ENCODE data around the gene GPR141. TPM values are rescaled to one million over a fixed set of nuclear protein-coding genes. Genes with fewer than 3 reads are reported as not detected.

Gene GPR141
- total RNA-seq, 6 experiments from 2014 or later: not detected

DNA sequence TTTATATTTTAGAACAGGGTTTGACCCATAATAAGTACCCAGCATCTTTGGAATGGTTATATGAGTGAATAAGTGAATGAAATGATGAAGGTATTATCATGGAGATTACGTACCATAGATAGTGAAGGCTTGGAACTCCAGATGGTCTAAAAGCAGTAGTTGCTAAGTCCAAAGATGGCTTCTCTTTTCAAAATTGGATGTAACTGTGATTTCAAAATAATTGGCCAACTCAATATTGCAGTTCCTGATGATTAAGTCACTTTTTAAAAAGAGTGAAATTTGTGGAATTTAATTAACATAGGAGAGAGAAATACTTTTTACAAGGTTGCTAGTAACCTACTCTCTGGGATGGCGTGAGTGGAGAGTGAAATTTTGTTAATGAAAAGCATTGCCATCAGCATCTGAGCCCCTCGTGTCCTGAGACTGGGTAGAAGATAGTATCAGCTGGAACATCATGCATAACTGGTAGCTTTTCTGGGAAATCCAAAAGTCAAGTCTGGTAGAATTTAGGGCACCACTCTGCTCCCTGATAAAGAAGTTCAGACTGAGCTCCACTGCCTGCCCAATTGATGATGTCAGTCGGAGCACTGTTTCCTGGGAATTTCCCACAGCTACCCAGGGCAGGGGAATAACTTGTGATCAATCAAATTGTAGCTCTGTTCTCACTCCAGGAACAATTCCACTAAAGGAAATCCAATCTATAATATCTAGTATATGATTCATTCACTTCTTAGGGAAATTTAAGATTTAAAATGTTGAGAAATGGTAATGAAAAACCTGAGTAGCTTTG is 3.2 kb downstream of the GPR141 start:
- Mint-ChIP-seq H3K27ac (no peak overlapping the region), H3K27me3 (ENCODE audit: insufficient read depth) (no peaks in the 10 kb centered on the region), H3K36me3 (ENCODE audit: low read depth) (peaks cover 4% of the 10 kb centered on the region; the same call in 1 of the 2 replicates), H3K4me3 (no peak overlapping the region), H3K9me3 (peaks cover 42% of the 10 kb centered on the region), H3K4me1 (ENCODE audit: low read depth) (no peaks in the 10 kb centered on the region)
- TF ChIP-seq, protein P1, sequence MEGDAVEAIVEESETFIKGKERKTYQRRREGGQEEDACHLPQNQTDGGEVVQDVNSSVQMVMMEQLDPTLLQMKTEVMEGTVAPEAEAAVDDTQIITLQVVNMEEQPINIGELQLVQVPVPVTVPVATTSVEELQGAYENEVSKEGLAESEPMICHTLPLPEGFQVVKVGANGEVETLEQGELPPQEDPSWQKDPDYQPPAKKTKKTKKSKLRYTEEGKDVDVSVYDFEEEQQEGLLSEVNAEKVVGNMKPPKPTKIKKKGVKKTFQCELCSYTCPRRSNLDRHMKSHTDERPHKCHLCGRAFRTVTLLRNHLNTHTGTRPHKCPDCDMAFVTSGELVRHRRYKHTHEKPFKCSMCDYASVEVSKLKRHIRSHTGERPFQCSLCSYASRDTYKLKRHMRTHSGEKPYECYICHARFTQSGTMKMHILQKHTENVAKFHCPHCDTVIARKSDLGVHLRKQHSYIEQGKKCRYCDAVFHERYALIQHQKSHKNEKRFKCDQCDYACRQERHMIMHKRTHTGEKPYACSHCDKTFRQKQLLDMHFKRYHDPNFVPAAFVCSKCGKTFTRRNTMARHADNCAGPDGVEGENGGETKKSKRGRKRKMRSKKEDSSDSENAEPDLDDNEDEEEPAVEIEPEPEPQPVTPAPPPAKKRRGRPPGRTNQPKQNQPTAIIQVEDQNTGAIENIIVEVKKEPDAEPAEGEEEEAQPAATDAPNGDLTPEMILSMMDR (IDR thresholded peaks at IDR 0.05): no peak
- DNase-seq: no peak

DNA sequence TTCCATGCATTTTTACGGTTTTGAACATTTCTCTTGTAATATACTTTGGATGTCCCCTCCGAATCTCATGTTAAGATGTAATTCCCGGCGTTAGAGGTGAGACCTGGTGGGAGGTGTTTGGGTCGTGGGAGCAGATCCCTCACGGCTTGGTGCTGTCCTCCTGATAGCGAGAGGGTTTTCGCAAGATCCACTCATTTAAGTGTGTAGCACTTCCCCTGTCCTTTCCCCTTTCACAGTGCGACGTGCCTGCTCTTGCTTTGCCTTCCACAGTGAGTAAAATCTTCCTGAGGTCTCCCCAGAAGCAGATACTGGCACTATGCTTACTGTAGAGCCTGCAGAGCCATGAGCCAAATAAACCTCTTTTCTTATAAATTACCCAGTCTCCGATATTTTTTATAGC is 6.6 kb downstream of the GPR141 start:
- Mint-ChIP-seq H3K4me3 (no peak overlapping the region), H3K9me3 (peaks cover 56% of the 10 kb centered on the region), H3K27me3 (ENCODE audit: insufficient read depth) (no peaks in the 10 kb centered on the region), H3K4me1 (ENCODE audit: low read depth) (no peaks in the 10 kb centered on the region), H3K36me3 (ENCODE audit: low read depth) (peaks cover 4% of the 10 kb centered on the region; the same call in 1 of the 2 replicates), H3K27ac (no peak overlapping the region)
- no peak for DNase-seq
- TF ChIP-seq, protein P1 (IDR thresholded peaks at IDR 0.05): no peak

DNA sequence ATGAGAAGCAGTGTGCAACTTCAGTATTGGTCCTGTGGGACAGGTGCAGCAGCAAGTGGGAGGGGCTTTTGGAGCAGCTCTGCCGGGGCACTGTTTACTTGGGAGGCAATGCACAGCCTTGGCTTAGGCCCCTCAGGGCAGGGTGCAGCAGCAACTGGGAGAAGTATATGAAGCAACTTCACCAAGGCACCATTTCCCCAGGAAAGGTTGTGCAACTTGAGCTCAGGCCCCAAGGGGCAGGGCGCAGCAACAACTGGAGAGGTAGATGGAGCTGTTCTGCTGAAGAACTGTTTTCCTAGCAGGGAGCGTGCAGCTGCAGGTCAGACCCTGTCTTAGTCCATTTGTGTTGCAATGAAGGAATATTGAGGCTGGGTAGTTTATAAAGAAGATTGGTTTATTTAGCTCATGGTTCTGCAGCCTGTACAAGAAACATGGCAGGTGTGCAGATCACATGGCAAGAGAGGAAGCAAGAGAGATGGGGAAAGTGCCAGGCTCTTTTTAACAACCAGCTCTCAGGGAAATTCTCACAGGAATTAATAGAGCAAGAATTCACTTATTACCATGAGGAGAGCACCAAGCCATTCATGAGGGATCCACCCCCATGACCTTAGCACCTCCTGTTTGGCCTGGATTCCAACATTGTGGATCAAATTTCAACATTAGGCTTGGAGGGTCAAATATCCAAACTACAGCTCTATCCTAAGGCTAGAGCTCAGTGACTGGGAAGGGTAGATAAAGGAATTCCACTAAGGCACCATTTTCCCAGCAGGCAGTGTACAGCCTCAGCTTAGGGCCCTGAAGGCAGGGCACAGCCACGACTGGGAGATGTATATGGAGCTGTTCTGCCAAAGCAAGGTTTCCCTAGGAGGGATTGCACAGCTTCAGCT is 10.9 kb downstream of the GPR141 start:
- H3K9me3 Mint-ChIP-seq: peaks cover 70% of the 10 kb centered on the region
- DNase-seq: no peak
- no peak overlapping the region for H3K27ac Mint-ChIP-seq
- no peak overlapping the region for H3K4me3 Mint-ChIP-seq
- TF ChIP-seq, protein P1 (IDR thresholded peaks at IDR 0.05): no peak
- no peaks in the 10 kb centered on the region for H3K4me1 Mint-ChIP-seq (ENCODE audit: low read depth)
- no peaks in the 10 kb centered on the region for H3K27me3 Mint-ChIP-seq (ENCODE audit: insufficient read depth)
- H3K36me3 Mint-ChIP-seq (ENCODE audit: low read depth): peaks cover 4% of the 10 kb centered on the region; the same call in 1 of the 2 replicates

DNA sequence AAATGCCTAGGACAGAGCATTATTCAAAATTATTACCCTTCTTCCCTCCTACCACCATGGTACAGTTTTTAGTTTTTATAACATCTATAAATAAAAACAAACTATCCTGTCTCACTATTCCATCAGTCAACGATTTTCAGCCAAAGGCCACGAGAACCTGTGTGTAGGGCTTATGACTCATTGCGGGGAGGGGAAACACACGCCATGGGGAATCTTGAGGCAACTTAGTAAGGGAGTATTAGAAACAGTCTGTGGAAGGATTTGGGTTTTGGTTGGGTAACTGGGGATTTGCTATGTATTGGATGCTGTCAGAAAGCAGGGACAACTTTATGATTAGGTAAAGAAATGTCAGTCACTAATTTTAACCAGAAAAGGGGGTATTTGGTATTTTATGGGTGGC is 14.7 kb downstream of the GPR141 start:
- Mint-ChIP-seq H3K36me3 (ENCODE audit: low read depth) (no peaks in the 10 kb centered on the region), H3K4me3 (no peak overlapping the region), H3K27ac (no peak overlapping the region), H3K27me3 (ENCODE audit: insufficient read depth) (no peaks in the 10 kb centered on the region), H3K4me1 (ENCODE audit: low read depth) (no peaks in the 10 kb centered on the region), H3K9me3 (peaks cover 49% of the 10 kb centered on the region)
- no peak for DNase-seq
- TF ChIP-seq, protein P1 (IDR thresholded peaks at IDR 0.05): no peak

DNA sequence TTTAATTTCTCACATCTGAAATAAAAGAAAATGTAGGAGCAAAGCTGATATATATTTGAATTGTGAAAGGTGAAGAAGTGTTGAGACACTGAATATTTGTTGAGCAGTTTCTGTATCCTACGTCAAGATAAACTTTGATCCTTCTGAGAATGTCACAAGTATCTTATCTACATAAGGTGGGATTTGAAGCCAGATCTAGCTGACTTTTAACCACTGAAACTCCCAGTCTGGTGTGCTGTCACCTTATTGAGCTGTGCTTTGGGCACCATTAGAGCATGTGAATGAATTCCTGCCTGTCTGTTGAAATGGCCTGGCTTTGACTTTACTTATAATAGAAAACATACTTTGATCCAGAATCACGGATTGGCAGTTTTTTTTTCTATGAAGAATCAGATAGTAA is 15.2 kb downstream of the GPR141 start:
- Mint-ChIP-seq H3K4me1 (ENCODE audit: low read depth) (no peaks in the 10 kb centered on the region), H3K4me3 (no peak overlapping the region), H3K9me3 (peaks cover 49% of the 10 kb centered on the region), H3K27me3 (ENCODE audit: insufficient read depth) (no peaks in the 10 kb centered on the region), H3K36me3 (ENCODE audit: low read depth) (no peaks in the 10 kb centered on the region), H3K27ac (no peak overlapping the region)
- DNase-seq: no peak
- TF ChIP-seq, protein P1 (IDR thresholded peaks at IDR 0.05): no peak
